BLaER1 (cell line): ENCODE results near the gene CUX1.

ENCODE experiments used
- H3K27ac ChIP-seq: shearing (Covaris generic); formaldehyde crosslinking; 2 replicates; pipeline ENCODE4 v1.8.1; 2022
- H3K27me3 ChIP-seq: shearing (Covaris generic); formaldehyde crosslinking; 2 replicates; pipeline ENCODE4 v1.8.1; 2022
- H3K36me3 ChIP-seq: shearing (Covaris generic); formaldehyde crosslinking; 2 replicates; pipeline ENCODE4 v1.8.1; 2022
- H3K4me1 ChIP-seq: shearing (Covaris generic); formaldehyde crosslinking; 2 replicates; pipeline ENCODE4 v1.8.1; 2022
- H3K4me2 ChIP-seq: shearing (Covaris generic); formaldehyde crosslinking; 2 replicates; pipeline ENCODE4 v1.8.1; 2022
- H3K4me3 ChIP-seq: shearing (Covaris generic); formaldehyde crosslinking; 2 replicates; pipeline ENCODE4 v1.8.1; 2022
- H3K9ac ChIP-seq: shearing (Covaris generic); formaldehyde crosslinking; 2 replicates; pipeline ENCODE4 v1.8.1; 2022
- H3K9me3 ChIP-seq: shearing (Covaris generic); formaldehyde crosslinking; 2 replicates; pipeline ENCODE4 v1.8.1; 2022
- H4K20me1 ChIP-seq: shearing (Covaris generic); formaldehyde crosslinking; 2 replicates; pipeline ENCODE4 v1.8.1; 2022
- Cebpa-rat ChIP-seq: shearing (Covaris generic); IDR thresholded peaks from 2 replicates; pipeline ENCODE4 v1.8.1; 2022

Gene CUX1

DNA sequence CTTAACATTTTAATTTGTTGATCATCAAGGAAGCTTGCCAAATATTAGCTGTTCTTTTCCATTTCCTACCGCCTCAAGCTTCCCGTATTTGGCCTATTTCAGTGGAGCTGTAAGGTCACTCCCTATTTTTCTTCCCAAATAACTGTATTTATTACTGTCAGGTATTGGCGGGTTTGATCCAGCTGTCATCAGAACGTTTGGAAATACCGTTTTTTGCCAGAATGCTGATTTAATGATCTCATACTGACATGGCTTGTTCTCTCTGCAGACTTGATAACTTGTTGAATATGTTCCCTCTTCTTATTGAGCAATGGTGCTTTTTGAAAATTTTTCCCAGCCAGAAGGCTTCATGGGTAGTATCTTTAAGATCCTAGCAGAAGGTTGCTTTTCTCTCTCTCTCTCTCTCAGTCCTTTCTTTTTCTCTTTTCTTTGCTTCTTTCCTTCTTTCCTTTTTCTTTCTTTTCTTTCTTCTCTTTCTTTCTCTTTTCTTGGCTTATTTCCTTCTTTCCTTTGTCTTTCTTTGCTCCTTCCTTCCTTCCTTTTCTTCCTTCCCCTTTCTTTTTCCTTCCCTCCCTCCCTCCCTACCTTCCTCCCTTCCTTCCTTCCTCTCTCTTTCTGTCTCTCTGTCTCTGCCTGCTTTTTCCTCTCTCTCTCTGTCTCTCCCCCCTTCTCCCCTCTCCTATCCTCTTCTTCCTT lies 42.1 kb downstream of the CUX1 start:
- Histone ChIP-seq H3K36me3 (peaks cover 12% of the 10 kb centered on the region; the same call in 1 of the 2 replicates), H3K9ac (peak overlapping the region; percentile 6; the same call in 1 of the 2 replicates), H3K4me3 (no peak overlapping the region), H3K27me3 (no peaks in the 10 kb centered on the region), H4K20me1 (peaks cover 61% of the 10 kb centered on the region), H3K4me1 (peaks cover 92% of the 10 kb centered on the region), H3K27ac (peak overlapping the region; percentile 86), H3K9me3 (no peaks in the 10 kb centered on the region), H3K4me2 (peak overlapping the region; percentile 99)
- TF ChIP-seq Cebpa-rat: no peak

DNA sequence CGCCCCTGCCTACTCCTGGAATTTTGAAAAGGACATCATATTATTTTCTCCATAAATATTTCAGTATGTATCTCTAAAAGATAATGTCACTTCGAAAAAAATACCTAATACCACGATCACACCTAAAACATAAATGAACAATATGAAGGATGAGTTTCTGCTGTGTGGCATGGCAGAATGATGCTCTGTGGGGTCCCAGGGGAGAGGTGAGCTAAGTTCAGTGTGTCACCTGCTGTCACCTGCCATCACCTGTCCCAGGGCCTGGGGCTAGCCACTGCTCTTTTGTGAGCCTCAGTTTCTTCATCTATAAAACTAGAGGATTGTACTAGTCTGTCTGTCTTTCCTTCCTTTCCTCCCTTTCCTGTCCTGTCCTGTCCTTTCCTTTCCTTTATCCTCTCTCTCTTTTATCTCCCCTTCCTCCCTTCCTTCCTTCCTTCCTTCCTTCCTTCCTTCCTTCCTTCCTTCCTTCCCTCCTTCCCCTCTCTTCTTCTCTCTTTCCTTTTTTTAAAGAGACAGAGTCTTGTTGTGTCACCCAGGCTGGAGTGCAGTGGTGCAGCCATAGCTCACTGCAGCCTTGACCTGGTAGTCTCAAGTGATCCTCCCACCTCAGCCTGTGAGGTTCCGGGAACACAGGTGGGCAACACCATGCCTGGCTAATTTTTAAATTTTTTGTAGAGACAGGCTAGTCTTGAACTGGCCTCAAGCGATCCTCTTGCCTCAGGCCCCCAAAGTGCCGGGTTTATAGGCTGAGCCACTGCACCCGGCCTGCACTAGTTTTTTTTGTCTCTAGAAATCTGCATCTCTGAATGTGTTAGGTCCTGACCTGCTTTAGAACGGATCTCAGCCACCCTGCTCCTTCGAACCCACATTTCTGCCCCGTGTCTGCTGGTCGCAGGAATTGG lies 43.1 kb downstream of the CUX1 start:
- H3K4me2 ChIP-seq: peak overlapping the region; percentile 99

DNA sequence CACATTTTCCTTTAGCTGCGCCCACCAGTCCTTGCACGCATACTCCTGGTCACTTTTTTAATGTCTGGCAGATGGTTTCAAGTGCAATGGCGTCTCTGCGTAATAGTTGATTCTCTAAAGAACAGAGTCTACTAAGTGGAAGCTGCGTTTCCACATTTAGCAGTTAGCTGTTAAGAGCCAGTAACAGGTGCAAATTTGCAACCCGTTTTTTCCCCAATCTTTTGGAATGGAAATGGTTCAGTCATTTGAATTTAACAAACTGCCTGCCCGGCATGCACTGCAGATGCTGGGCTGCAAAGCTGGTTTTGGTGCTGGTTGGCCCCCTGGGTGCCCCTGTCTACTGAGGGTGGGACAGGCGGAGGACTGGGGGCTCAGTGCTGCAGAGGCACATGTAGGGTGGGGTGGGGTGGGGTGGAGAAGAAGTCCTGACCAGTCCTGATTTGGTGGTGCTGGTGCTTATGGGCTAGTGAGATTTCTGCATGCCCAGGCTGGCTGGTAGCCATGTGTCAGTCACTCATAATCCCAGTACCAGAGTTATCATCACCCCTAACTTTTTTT lies 43.9 kb downstream of the CUX1 start:
- Histone ChIP-seq H3K4me3 (peak overlapping the region; percentile 20; the same call in 1 of the 2 replicates), H3K27me3 (no peaks in the 10 kb centered on the region), H3K4me2 (peak overlapping the region; percentile 99), H3K36me3 (peaks cover 23% of the 10 kb centered on the region; the same call in 1 of the 2 replicates), H3K4me1 (peaks cover 93% of the 10 kb centered on the region), H3K27ac (peak overlapping the region; percentile 77), H4K20me1 (peaks cover 63% of the 10 kb centered on the region), H3K9ac (peak overlapping the region; percentile 58), H3K9me3 (no peaks in the 10 kb centered on the region)
- TF ChIP-seq Cebpa-rat: no peak

More for the DNA sequence above, 43.1 kb downstream of the CUX1 start:
- no peak for TF ChIP-seq Cebpa-rat
- peaks cover 15% of the 10 kb centered on the region; the same call in 1 of the 2 replicates for H3K36me3 ChIP-seq
- H3K27me3 ChIP-seq: no peaks in the 10 kb centered on the region
- H3K4me3 ChIP-seq: peak overlapping the region; percentile 20; the same call in 1 of the 2 replicates
- peak overlapping the region; percentile 58 for H3K9ac ChIP-seq
- H3K27ac ChIP-seq: peak overlapping the region; percentile 77
- peaks cover 92% of the 10 kb centered on the region for H3K4me1 ChIP-seq
- H4K20me1 ChIP-seq: peaks cover 61% of the 10 kb centered on the region
- H3K9me3 ChIP-seq: no peaks in the 10 kb centered on the region

DNA sequence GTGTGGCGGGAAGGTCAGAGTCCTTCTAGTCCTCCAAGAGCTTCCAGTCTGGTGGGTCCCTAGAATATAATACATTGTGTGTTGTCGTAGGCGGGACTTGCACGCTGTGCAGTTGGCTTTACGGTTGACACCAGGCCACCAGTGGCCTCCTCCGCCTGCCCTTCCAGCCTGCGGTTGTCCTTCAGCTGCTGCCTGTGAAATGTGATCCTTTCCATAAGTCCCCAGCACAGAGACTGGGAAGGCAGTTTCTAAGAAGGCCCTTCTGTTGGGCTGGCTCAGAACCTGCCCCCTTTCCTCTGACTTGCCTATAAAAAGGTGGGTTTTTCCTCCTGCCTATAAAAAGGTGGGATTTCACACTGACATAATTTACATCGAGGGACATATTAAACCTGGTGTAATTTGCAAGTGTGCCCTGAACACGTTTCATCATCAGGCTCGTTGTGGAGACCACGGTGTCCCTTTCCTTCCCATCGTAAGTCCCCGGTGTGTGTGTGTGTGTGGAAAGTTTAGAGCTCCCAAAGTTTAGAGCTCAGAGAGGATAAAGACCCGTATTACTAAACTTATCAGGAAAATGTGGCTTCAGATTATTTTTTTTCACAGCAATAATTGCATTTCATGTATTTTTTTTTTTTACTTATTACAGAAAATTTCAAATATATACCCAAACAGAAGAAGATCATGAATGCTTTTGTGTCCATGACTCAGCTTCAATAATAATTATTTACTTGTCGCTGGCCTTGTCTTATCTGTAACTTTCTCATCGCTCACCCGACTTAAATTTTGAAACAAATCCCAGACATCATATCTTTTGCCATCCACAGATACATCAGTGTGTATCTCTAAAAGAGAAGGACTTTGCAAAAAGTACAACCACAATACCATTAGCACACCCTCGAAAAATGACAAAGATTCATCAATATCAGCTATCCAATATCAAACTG lies 45.1 kb downstream of the CUX1 start:
- no peaks in the 10 kb centered on the region for H3K27me3 ChIP-seq
- peaks cover 28% of the 10 kb centered on the region; the same call in 1 of the 2 replicates for H3K36me3 ChIP-seq
- H3K9ac ChIP-seq: peak overlapping the region; percentile 40; the same call in 1 of the 2 replicates
- H3K4me1 ChIP-seq: peaks cover 100% of the 10 kb centered on the region
- H3K9me3 ChIP-seq: no peaks in the 10 kb centered on the region
- peak overlapping the region; percentile 99 for H3K4me2 ChIP-seq
- no peak overlapping the region for H3K4me3 ChIP-seq
- peak overlapping the region; percentile 77 for H3K27ac ChIP-seq
- peaks cover 75% of the 10 kb centered on the region for H4K20me1 ChIP-seq
- no peak for TF ChIP-seq Cebpa-rat

DNA sequence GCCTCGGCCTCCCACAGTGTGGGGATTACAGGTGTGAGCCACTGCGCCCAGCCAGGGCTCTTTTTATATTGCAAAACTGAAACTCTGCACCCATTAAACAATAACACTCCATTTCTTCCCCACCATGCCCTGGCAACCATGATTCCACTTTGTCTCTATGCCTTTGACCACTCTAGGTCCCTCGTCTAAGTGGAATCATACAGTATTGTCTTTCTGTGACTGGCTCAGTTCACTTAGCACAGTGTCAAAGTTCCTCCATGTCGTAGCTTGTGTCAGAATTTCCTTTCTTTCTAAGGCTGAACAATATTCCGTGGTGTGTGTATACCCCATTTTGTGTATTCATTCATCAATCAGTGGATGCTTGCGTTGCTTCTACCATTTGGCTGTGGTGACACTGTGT lies 46.2 kb downstream of the CUX1 start:
- Histone ChIP-seq H4K20me1 (peaks cover 82% of the 10 kb centered on the region), H3K9me3 (no peaks in the 10 kb centered on the region), H3K4me2 (peak overlapping the region; percentile 99), H3K27me3 (no peaks in the 10 kb centered on the region), H3K27ac (peak overlapping the region; percentile 78), H3K4me1 (peaks cover 100% of the 10 kb centered on the region), H3K36me3 (peaks cover 31% of the 10 kb centered on the region; the same call in 1 of the 2 replicates), H3K4me3 (no peak overlapping the region), H3K9ac (no peak overlapping the region)
- no peak for TF ChIP-seq Cebpa-rat

DNA sequence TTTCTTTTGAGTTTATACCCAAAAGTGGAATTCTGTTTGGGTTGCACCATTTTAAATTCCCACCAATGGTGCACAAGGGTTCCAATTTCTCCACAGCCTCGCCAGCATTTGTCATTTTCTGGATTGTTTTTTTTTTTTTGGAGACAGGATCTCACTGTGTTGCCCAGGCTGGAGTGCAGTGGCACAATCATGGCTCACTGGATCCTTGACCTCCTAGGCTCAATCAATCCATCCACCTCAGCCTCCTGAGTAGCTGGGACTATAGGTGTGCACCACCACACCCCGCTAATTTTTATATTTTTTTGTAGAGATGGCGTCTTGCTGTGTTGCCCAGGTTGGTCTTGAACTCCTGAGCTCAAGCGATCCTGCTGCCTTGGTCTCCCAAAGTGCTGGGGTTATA lies 46.6 kb downstream of the CUX1 start:
- no peak for TF ChIP-seq Cebpa-rat
- peaks cover 31% of the 10 kb centered on the region; the same call in 1 of the 2 replicates for H3K36me3 ChIP-seq
- H4K20me1 ChIP-seq: peaks cover 82% of the 10 kb centered on the region
- H3K4me1 ChIP-seq: peaks cover 100% of the 10 kb centered on the region
- no peak overlapping the region for H3K4me3 ChIP-seq
- peak overlapping the region; percentile 78 for H3K27ac ChIP-seq
- H3K27me3 ChIP-seq: no peaks in the 10 kb centered on the region
- H3K9me3 ChIP-seq: no peaks in the 10 kb centered on the region
- peak overlapping the region; percentile 10; the same call in 1 of the 2 replicates for H3K9ac ChIP-seq
- peak overlapping the region; percentile 99 for H3K4me2 ChIP-seq

DNA sequence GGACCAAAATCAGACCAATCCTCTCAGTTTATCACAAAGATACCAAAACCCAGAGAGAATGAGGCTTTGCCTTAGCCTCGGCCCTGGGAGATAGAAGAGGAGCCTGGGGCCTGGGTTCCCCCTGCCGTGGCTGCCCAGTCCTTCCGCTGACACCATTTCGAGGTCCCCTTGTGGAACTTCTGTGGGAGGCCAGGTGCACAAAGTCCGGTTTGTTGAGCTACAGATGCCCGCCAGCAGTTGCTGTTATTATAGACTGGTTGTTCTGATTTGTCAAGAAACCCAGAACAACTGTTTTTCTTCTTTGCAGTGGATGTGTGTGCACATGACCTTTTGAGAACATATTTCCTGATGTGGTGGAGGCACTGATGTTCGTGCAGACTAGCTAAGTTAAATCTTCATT lies 47.6 kb downstream of the CUX1 start:
- H3K4me3 ChIP-seq: 0 out of 2 replicates have a peak overlapping the region, but pooled peaks have one; percentile 27
- peaks cover 31% of the 10 kb centered on the region; the same call in 1 of the 2 replicates for H3K36me3 ChIP-seq
- H3K9me3 ChIP-seq: no peaks in the 10 kb centered on the region
- H3K27ac ChIP-seq: peak overlapping the region; percentile 78
- peak overlapping the region; percentile 56 for H3K9ac ChIP-seq
- no peaks in the 10 kb centered on the region for H3K27me3 ChIP-seq
- TF ChIP-seq Cebpa-rat: no peak
- H4K20me1 ChIP-seq: peaks cover 91% of the 10 kb centered on the region
- H3K4me2 ChIP-seq: peak overlapping the region; percentile 99
- H3K4me1 ChIP-seq: peaks cover 100% of the 10 kb centered on the region

DNA sequence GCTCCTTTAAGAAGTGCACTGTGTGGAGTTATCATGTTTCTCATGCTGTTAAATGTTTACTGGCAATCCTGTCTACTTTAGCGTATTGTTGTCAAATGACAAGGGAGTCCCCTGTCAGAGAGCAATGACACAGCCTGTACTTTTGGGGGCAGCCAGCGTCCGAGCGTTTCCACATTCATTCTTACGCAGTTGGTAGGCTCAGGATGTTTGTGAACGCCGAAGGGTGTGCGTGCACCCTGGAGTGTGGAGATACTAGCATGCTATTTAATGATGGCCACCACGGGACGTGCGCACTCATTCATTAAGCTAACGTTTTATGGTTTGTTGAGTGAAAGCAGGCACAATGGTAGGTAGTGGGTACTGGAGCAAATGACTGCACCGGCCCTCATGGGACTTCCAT lies 48.0 kb downstream of the CUX1 start:
- H3K4me2 ChIP-seq: peak overlapping the region; percentile 99
- H4K20me1 ChIP-seq: peaks cover 91% of the 10 kb centered on the region
- peak overlapping the region; percentile 78 for H3K27ac ChIP-seq
- no peak for TF ChIP-seq Cebpa-rat
- H3K4me1 ChIP-seq: peaks cover 100% of the 10 kb centered on the region
- H3K4me3 ChIP-seq: 0 out of 2 replicates have a peak overlapping the region, but pooled peaks have one; percentile 27
- peak overlapping the region; percentile 56 for H3K9ac ChIP-seq
- H3K27me3 ChIP-seq: no peaks in the 10 kb centered on the region
- H3K9me3 ChIP-seq: no peaks in the 10 kb centered on the region
- peaks cover 31% of the 10 kb centered on the region; the same call in 1 of the 2 replicates for H3K36me3 ChIP-seq
